NCI-H2029 (cell line): ENCODE results near the gene TCF12.

Experiments
- DNase-seq: peaks from one replicate; lab custom pipeline; 2025; lab: John Stamatoyannopoulos, UW

The TCF12 gene

GRCh38 chr15:57253082-57253481 is 334.6 kb downstream of the TCF12 start:
- no peak for DNase-seq

DNA sequence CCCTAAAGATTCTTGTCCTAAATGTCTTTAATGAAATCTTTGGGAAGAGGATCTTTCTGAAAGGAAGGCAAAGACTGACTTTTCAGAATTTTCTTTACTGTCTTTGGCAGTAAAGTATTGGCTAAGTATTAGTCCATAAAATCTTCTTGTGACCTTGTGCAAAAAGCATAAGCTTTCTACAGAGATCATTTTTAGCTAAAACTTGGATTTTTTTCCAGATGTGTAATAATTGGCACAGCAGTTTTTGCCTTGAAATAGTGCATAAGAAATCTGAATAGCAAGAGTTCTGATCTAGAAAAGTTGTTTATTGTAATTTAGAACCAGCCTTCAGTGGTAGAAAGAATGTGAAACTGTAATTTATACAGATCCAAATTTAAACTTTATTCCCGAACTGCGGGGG is 335.1 kb downstream of the TCF12 start:
- no peak for DNase-seq

GRCh38 chr15:57255751-57256341 is 337.4 kb downstream of the TCF12 start:
- DNase-seq: no peak

- DNase-seq: peak; percentile 0
Measured at GRCh38 chr15:57256939-57257338, 338.5 kb downstream of the TCF12 start.

GRCh38 chr15:57259568-57260040 is 341.2 kb downstream of the TCF12 start:
- DNase-seq: peak; percentile 90

DNA sequence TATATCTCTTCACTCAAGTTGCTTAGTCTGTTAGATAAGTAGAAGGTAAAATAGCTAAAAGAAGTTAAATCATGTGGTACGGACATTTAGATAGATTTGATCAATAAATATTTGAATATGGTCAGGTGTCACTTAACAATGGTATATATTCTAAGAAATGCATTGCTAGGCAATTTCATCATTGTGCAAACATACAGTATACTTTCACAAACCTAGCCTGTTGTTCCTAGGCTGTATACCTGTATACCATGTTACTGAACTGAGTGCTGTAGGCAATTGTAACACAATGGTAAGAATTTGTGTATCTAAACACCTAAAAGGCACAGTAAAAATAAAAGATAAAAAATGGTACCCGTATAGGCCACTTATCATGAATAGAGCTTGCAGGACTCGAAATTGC is 345.1 kb downstream of the TCF12 start:
- no peak for DNase-seq

GRCh38 chr15:57272771-57273357 is 354.4 kb downstream of the TCF12 start:
- no peak for DNase-seq

GRCh38 chr15:57273402-57273801 is 355.0 kb downstream of the TCF12 start:
- DNase-seq: no peak

GRCh38 chr15:57278439-57278838 is 360.0 kb downstream of the TCF12 start:
- no peak for DNase-seq

- no peak for DNase-seq
Measured at GRCh38 chr15:57280464-57280863, 362.0 kb downstream of the TCF12 start.

- no peak for DNase-seq
Measured at GRCh38 chr15:57281321-57281720, 362.9 kb downstream of the TCF12 start.

DNA sequence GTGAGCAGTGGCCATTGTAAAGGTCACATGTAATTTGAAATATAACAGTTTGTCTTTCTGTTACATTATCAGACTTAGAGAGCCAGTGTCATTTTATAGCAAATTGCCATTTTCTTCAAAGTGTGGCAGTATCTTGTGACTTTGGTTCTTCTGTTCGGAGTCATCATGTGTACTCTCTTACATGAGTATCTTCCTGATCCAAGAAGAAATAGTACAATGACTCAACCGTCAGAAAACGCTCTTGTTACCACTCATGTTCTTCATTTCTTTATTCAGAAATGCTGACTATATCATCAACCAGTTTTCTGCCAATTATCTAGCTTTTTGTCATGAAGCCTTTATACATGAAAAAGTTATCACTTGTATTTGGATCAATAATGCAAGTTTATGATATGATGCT is 364.2 kb downstream of the TCF12 start:
- no peak for DNase-seq

DNA sequence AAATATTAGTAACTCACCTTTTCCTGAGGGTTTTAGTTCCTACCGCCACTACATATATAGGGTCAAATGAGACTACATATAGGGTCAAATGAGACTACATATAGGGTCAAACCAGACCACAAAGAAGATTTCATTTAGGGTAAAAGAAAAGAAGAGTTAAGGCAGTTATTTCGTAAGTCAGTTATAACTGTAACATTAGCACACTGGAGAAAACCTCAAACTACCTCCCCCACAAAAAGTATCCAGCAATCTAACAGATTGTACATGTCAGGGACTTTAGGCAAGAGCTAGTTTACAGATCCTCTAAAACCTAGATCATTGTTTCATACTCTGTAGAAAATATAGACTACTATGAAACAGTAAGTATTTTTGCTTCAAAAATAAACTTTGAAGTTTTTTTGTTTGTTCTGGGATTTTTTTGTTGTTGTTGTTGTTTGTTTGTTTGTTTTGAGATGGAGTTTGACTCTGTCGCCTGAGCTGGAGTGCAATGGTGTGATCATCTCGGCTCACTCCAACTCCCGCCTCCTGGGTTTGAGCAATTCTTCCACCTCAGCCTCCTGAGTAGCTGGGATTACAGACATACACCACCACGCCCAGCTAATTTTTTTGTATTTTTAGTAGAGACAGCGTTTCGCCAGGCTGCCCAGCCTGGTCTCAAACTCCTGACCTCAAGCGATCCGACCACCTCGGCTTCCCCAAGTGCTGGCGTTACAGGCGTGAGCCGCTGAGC is 365.5 kb downstream of the TCF12 start:
- no peak for DNase-seq

GRCh38 chr15:57284535-57284934 is 366.1 kb downstream of the TCF12 start:
- DNase-seq: no peak

GRCh38 chr15:57285386-57285785 is 366.9 kb downstream of the TCF12 start:
- DNase-seq: no peak

DNA sequence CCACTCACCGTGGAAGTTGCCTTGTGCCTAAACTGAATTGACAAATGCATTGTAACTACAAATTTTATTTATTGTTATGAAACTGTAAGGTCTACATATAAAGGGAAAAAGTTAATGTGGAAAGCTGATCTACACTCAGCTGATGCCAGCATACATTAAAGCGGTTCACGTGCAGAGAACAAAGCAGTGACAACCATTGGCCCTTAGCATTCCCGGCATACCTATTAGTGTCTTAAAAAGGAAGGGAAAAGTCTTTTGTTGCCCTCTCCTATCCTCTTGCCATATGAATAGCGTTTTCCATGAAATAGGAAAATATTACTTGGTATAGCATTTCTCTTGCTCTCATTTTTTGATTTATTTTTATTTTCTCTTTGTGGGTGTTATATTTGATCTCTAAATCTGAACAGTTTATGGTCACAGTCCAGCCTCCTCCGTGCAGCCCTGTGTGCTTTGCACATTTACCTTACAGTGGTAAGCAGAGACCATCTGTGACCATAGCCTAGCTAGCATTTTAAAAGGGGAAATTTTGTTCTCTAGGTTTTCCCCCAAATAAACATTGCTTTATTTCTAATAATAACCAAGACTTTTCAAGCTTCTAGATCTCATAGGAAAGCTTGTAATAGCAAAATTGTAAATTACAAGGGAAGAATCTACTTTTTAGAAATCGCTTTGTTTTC is 368.1 kb downstream of the TCF12 start:
- no peak for DNase-seq

DNA sequence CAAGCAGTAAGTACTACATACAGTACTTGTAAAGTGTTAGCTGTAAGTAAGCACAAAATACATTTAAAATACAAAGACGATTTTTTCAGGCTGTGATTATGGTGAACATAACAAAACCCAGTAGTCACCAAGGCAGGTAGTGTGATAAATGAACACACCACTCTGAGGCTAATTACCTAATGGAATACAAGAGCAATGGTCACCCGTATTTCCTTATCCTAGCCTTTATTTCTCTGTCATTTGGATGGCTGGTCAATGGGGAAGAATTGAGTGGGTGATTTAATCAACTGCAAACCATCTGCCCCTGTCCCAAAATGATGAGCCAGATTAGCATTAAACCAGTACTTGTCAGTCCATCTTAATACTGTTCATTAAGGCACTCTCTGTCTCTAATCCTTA is 368.7 kb downstream of the TCF12 start:
- DNase-seq: no peak

DNA sequence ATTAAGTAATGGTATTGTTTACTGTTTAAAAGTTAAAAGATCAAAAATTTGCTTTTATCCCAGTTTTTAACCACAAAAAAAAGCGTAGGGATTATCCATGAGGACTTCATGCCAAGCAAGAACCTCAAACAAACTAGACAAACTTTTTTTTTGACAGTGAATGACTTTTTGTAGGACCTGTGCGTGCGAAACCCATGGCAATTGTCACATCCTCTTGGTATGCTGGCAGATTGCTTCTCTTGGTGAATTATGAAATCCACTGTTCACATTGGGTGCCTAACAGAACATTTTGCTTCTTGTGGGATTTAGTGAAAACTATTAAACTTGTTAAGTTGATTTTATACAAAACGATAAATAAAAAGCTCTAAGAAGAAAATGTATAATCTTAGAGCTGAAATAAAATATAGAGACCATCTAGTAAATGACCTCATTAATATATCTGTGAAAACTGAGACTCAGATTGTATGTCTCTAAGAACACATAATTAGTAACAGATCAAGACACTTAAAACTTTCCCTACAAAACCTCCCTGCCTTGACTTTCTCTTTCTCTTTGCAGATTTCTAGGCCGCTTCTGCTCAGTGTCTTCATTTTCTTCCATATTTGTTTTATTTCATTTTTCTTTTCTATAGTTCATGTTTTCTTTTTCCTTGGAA is 370.6 kb downstream of the TCF12 start:
- no peak for DNase-seq

GRCh38 chr15:57290187-57290586 is 371.7 kb downstream of the TCF12 start:
- no peak for DNase-seq

GRCh38 chr15:57290826-57291225 is 372.4 kb downstream of the TCF12 start:
- no peak for DNase-seq

DNA sequence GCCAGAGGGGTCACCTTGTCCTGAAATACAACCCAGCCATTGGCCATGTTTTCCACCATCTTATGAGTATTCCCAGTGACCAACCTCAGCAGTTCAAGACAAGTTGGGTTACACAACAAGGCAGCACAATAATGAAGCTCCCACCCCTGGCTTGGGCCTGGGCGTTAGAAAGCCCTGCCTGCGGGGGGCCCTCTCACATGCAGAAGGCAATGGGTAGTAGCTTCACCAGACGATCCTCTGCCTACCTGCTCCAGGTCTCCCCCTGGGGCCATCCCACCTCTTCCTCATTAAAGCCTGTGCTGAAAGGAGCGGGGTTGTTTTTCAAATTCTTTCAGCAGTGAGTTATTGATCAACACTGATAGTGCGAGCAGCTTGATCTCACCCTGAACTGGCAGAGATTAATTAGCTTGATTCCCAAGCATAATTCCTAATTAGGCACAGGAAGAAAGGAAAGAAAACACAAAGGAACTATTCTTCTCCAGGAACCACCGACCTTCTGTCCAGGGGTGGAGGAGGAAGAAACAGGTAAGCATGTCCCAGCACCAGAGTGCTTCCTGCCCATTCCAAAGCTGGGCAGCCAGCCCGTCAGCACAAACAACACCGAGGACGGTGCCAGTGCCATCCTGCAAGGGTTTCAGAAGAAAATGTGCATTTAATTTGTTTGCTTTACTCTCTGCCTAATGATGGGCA is 378.2 kb downstream of the TCF12 start:
- DNase-seq: no peak

DNA sequence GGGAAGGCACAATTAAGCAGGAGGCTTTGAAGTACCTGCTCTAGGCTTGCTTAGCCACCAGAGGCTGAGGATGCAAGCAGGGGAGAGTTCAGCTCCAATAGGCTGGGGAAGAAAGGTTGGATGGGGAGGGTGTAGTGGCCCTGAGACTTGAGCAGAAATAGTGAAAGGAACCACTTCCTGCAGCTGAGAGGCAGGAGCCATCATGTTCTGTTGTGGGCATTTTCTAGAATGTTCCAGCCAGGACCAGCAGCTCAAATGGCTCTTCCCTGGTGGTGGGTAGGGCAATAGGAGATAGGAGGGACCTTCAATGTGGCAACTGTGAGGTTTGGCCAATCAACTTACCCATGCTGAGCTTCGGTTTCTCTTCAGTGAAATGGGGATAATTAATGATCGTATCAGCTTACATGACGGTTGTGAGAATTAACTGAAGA is 378.7 kb downstream of the TCF12 start:
- DNase-seq: peak; percentile 73
